Activated CD8-positive, alpha-beta T cell treated with anti-CD3 and anti-CD28 coated beads for 36 hours (primary cell): ENCODE measurements around the gene MSMO1. TPM values are rescaled to one million over a fixed set of nuclear protein-coding genes. Genes with fewer than 3 reads are reported as not detected.
A peak's percentile ranks its signal among the peaks of the same experiment; 100 is the strongest.
"Not testable (repeated sequence)": the region's sequence is repeated elsewhere in the genome, so short reads cannot be mapped to it uniquely, and the experiment has no call there.

Experiments
- ATAC-seq: fragments of 200-7000 bp; cut with Tn5 transposase; one replicate; pipeline ENCODE4 v1.10.0; 2021; ENCODE audit warnings: mild to moderate bottlenecking, moderate library complexity
- CTCF ChIA-PET: fragments of 350-600 bp; sonication (Branson Sonifier 250); formaldehyde crosslinking; loops from one replicate; lab custom pipeline; 2021; ENCODE audit warnings: antibody characterized with exemption; lab: Charles Lee
- POLR2A ChIA-PET: fragments of 350-600 bp; sonication (Branson Sonifier 250); formaldehyde crosslinking; loops from one replicate; lab custom pipeline; 2021; ENCODE audit warnings: antibody characterized with exemption; lab: Charles Lee
- DNase-seq: peaks from one replicate; pipeline ENCODE4 v3.0.0-alpha.2; 2020
- H3K27ac Mint-ChIP-seq: one replicate; pipeline ENCODE4 v1.8.0; 2021; ENCODE audit warnings: mild to moderate bottlenecking, mixed read lengths
- H3K27me3 Mint-ChIP-seq: one replicate; pipeline ENCODE4 v1.8.0; 2021; ENCODE audit warnings: mixed read lengths
- H3K36me3 Mint-ChIP-seq: one replicate; pipeline ENCODE4 v1.8.0; 2021; ENCODE audit warnings: low read depth, mixed read lengths
- H3K4me1 Mint-ChIP-seq: one replicate; pipeline ENCODE4 v1.8.0; 2021; ENCODE audit warnings: low read depth, mixed read lengths
- H3K4me3 Mint-ChIP-seq: one replicate; pipeline ENCODE4 v1.8.0; 2021; ENCODE audit warnings: mild to moderate bottlenecking, moderate library complexity, mixed read lengths
- H3K9me3 Mint-ChIP-seq: one replicate; pipeline ENCODE4 v1.8.0; 2021; ENCODE audit warnings: mixed read lengths
- intact Hi-C: fragments of 100-400 bp; cut with micrococcal nuclease; formaldehyde crosslinking; loops from one replicate; pipeline ENCODE4 v1.10.0; 2022
- total RNA-seq, 2 experiments: library from RNA; stranded (reverse); gene quantifications; one replicate each; pipeline ENCODE4 v1.2.3, GENCODE V29; 2021
- TF ChIP-seq, protein P1 (sequence below): fragments of 200-600 bp; IDR thresholded peaks from one replicate; pipeline ENCODE4 v1.8.0; 2022; ENCODE audit warnings: antibody characterized with exemption, mild to moderate bottlenecking

The MSMO1 gene
- total RNA-seq, 2 experiments from 2014 or later: 42.3 to 43.2 TPM

DNA sequence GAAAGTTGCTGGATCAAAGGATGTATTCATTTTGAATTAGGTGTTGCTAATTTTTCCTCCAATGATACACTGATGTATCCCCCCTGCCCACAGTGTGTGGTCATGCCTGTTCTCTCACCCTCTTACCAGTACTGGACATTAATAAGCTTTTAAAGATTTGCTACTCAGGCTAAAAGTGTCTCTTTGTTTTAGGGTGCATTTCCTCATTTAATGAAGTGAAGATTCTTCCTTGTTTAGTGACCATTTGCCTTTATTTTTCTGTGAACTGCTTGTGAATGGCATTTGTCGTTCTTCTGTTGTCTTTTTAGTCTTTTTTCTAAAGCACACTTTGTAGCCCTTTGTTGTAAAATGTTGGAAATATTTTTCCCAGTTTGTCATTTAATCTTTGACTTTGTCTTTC is 5.0 kb downstream of the MSMO1 start:
- CTCF ChIA-PET: interaction anchor here (1.5 kb wide), 2 partner anchors 201 to 219 kb away, joined by 6 to 8 read pairs; partner anchors contain the start of gene TMEM192
- TF ChIP-seq, protein P1, sequence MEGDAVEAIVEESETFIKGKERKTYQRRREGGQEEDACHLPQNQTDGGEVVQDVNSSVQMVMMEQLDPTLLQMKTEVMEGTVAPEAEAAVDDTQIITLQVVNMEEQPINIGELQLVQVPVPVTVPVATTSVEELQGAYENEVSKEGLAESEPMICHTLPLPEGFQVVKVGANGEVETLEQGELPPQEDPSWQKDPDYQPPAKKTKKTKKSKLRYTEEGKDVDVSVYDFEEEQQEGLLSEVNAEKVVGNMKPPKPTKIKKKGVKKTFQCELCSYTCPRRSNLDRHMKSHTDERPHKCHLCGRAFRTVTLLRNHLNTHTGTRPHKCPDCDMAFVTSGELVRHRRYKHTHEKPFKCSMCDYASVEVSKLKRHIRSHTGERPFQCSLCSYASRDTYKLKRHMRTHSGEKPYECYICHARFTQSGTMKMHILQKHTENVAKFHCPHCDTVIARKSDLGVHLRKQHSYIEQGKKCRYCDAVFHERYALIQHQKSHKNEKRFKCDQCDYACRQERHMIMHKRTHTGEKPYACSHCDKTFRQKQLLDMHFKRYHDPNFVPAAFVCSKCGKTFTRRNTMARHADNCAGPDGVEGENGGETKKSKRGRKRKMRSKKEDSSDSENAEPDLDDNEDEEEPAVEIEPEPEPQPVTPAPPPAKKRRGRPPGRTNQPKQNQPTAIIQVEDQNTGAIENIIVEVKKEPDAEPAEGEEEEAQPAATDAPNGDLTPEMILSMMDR: no peak
- Mint-ChIP-seq H3K27me3 (no peaks in the 10 kb centered on the region), H3K4me3 (peak overlapping the region; percentile 18), H3K36me3 (peaks cover 52% of the 10 kb centered on the region), H3K27ac (peak overlapping the region; percentile 39), H3K9me3 (no peaks in the 10 kb centered on the region), H3K4me1 (peaks cover 46% of the 10 kb centered on the region)
- DNase-seq (no peak), ATAC-seq (no peak)
- intact Hi-C loops: no loop called here
- POLR2A ChIA-PET: no interaction called here

DNA sequence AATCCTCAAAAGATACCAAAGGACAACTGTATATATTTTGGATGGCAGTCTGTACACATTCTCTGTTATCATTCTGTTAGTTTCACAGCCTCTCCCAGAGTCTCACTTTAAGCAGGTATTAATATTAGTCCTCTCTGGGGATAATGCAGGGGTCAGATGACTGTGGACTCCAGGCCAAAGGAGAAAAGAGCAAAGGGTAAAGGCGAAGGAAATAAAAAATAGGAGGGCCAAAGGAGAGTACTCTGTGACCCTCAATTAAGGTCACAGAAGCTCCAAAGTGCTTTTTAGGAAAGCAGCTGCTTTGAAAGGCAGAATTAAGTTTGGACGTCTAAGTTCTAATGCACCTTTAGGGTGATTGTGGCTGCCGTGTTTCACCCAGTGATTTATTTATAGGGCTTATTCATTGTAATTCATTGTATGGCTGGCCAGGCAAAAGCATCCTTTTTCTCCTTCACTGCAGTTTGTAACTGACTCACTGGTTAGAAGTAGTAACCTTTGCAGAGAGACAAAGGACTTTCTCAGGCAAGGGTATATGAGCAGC is 7.8 kb downstream of the MSMO1 start:
- intact Hi-C loops: no loop called here
- no peak for ATAC-seq
- no peaks in the 10 kb centered on the region for H3K27me3 Mint-ChIP-seq
- DNase-seq: no peak
- H3K4me3 Mint-ChIP-seq: no peak overlapping the region
- ChIA-PET POLR2A (no interaction called here), CTCF (interaction anchor here (1.1 kb wide), 1 partner anchor 203 kb away, joined by 3 read pairs; no protein-coding TSS in a partner anchor)
- H3K9me3 Mint-ChIP-seq: no peaks in the 10 kb centered on the region
- H3K4me1 Mint-ChIP-seq: peaks cover 43% of the 10 kb centered on the region
- H3K27ac Mint-ChIP-seq: peak overlapping the region; percentile 15
- TF ChIP-seq, protein P1: no peak
- H3K36me3 Mint-ChIP-seq: peaks cover 64% of the 10 kb centered on the region

DNA sequence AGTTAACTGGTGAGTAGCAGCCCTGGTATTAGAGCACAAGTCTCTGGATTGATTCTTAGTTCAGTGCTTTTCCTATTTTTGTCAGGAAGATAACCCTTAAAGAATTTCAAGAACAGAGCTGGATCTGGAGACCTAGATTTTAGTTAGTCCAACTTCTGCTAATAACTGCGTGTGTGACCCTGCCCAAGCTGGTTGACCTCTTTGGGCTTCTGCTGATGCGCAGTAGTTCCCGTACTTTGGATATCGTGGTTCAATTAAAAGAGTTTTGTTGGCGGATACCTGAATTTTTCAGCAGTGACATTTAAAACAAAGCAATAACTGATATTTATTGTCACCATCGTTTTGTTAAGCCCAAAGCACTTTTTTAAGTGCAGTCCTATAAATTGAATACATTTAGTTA is 9.3 kb downstream of the MSMO1 start:
- Mint-ChIP-seq H3K27ac (no peak overlapping the region), H3K9me3 (no peaks in the 10 kb centered on the region), H3K4me3 (no peak overlapping the region), H3K36me3 (peaks cover 55% of the 10 kb centered on the region), H3K27me3 (no peaks in the 10 kb centered on the region), H3K4me1 (peaks cover 28% of the 10 kb centered on the region)
- CTCF ChIA-PET: no interaction called here
- intact Hi-C loops: no loop called here
- POLR2A ChIA-PET: no interaction called here
- TF ChIP-seq, protein P1: no peak
- DNase-seq (no peak), ATAC-seq (no peak)

DNA sequence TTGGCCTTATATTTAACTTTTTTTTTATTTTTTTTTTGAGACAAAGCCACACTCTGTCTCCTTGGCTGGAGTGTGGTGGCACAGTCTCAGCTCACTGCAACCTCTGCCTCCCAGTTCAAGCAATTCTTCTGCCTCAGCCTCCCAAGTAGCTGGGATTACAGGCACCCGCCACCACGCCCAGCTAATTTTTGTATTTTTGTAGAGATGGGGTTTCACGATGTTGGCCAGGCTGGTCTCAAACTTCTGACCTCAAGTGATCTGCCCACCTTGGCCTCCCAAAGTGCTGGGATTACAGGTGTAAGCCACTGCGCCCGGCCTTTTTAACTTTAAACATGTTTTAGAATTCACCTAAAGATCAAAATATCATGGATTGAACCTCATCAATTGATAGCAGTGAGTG is 14.9 kb downstream of the MSMO1 start:
- ATAC-seq, H3K27ac Mint-ChIP-seq, POLR2A ChIA-PET, H3K4me1 Mint-ChIP-seq, H3K9me3 Mint-ChIP-seq, DNase-seq, intact Hi-C loops, H3K4me3 Mint-ChIP-seq, H3K27me3 Mint-ChIP-seq: not testable (repeated sequence)
- CTCF ChIA-PET: interaction anchor here (1.1 to 6.7 kb wide), 5 partner anchors 9 to 230 kb away, joined by 3 to 52 read pairs (median 4); partner anchors contain the start of gene TMEM192
- peaks cover 23% of the 10 kb centered on the region for H3K36me3 Mint-ChIP-seq

DNA sequence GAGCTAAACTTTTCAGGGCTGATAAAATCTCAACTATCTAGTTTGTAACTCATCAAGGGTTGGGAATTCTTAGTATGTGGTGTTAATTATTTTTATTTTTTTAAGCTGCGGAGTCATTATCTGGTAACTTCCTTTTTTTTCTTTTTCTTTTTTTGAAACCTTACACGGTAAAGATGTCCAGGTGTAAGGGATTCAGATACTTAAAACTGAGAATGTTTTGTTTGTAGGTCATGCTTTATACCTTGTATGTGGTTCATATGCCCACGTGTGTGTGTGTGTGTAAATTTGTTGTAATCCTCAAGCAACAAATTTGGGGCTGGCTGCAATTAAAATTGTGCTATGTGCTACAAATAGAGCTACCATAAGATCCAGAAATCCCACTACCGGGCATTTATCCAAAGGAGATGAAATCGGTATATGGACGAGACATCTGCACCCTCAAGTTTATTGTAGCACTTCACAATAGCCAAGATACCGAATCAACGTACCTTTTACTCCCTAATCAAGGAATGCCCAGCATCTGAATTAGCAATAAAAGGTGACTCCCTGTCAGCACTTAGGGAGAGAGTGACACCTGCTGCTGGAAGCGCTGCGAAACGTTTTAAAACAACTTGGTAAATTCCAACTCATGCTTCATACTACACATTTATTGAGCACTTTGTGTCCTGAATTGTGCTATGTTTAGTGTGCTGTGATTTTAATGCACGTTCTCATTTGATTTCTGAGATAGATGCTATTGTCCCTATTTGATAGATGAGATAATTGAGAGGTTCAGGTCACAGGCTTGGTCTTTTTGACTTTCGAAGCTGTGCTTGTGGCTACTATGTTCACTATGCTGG is 16.1 kb downstream of the MSMO1 start:
- ATAC-seq (no peak), DNase-seq (peak; percentile 10)
- intact Hi-C loops: no loop called here
- Mint-ChIP-seq H3K27me3 (no peaks in the 10 kb centered on the region), H3K36me3 (peaks cover 16% of the 10 kb centered on the region), H3K4me1 (no peaks in the 10 kb centered on the region), H3K9me3 (no peaks in the 10 kb centered on the region), H3K4me3 (no peak overlapping the region), H3K27ac (peak overlapping the region; percentile 25)
- ChIA-PET CTCF (interaction anchor here (0.6 to 6.7 kb wide), 11 partner anchors 8 to 231 kb away, joined by 3 to 52 read pairs (median 3); partner anchors contain the start of gene TMEM192), POLR2A (interaction anchor here (1.0 kb wide), 1 partner anchor 11 kb away, joined by 3 read pairs; no protein-coding TSS in a partner anchor)
- TF ChIP-seq, protein P1: no peak
